GM19193 (cell line): ENCODE results near the gene OR7C1.
"Not testable (repeated sequence)": the region's sequence is repeated elsewhere in the genome, so short reads cannot be mapped to it uniquely, and the experiment has no call there.

ENCODE experiments used
- POLR2A ChIP-seq: IDR thresholded peaks from 4 replicates; pipeline ENCODE4 v1.6.1; 2011; ENCODE audit not compliant: insufficient read depth, insufficient read length; ENCODE audit errors: extremely low read depth

Gene OR7C1

GRCh38 chr19:14804765-14805164, 30.2 kb downstream of the OR7C1 start:
- no peak for TF ChIP-seq POLR2A

DNA sequence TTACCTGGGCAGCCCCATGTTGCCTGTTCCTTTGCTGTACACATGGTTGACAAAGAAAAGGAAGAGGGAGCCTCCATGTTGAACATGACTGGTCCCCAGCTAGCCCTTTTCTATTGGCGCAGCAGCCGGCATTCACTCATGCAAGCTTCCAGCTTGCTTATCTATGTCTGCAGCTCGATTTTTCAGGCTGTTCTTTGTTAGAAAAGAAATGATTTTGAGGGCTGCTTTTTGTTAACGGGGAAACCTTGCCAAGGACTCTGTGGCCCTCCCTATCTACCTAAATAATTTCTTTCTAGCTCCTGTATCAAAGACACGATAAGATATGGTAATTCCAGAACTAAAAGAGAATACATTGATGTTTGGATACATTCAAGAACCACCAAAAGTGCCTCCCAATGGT, 36.2 kb downstream of the OR7C1 start:
- no peak for TF ChIP-seq POLR2A

DNA sequence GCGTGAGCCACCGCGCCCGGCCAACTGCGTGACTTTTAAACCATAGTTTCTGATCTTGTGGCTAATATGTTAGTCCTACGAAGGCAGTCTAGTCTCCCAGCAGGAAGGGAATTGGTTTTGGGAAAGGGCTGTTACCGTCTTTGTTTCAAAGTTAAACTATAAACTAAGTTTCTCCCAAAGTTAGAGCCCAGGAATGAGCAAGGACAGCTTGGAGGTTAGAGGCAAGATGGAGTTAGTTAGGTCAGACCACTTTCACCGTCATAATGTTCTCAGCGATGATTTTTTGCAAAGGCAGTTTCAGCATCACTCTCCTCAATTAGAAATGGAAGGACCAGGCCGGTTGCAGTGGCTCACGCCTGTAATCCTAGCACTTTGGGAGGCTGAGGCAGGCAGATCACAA, 39.0 kb downstream of the OR7C1 start:
- TF ChIP-seq POLR2A = no peak

DNA sequence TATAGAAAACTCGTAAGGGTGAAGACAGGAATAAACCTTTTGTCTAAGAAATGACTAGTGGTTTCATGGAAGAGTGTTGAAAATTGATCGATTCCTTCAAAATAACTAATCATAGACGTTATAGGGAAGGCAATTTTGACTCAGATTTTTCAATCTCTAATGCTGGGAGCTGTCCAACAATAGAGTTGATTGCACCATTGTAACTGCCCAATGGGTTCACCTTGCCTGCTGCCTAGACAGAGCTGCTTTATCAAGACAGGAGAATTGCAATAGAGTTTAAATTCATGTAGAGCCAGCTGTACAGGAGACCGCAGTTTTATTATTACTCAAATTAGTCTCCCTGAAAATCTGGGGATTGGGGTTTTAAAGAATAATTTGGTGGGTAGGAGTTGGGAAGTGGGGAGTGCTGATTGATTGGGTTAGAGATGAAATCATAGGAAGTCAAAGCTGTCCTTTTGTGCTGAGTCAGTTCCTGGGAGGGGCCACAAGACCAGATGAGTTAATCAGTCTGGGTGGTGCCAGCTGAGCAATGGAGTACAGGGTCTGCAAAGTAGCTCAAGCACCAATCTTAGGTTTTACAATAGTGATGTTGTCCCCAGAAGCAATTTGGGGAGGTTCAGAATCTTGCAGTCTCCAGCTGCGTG, 39.8 kb downstream of the OR7C1 start:
- TF ChIP-seq POLR2A = no peak

DNA sequence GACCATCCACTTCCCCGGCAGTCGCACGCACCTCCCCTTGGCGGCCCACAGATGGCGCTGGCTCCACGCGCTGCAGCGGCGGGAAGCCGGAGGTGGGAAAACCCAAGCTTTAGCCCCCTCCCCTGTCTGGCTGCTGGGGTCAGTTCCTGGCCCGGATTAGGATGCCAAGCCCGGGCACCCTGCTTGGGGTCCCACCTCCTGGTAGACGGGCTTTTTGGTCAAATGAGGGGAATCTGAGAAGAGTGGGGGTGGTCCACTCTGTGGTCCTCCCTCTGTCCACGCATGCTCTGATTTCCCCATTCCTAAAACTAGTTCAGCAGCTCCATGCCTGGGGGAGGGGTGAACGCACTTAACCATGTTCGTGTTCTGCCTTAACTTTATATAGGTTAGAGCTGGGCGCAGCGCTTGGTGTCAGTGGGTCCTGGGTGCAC, 48.5 kb downstream of the OR7C1 start:
- TF ChIP-seq POLR2A = no peak

GRCh38 chr19:14782626-14783409, 52.2 kb downstream of the OR7C1 start:
- no peak for TF ChIP-seq POLR2A

DNA sequence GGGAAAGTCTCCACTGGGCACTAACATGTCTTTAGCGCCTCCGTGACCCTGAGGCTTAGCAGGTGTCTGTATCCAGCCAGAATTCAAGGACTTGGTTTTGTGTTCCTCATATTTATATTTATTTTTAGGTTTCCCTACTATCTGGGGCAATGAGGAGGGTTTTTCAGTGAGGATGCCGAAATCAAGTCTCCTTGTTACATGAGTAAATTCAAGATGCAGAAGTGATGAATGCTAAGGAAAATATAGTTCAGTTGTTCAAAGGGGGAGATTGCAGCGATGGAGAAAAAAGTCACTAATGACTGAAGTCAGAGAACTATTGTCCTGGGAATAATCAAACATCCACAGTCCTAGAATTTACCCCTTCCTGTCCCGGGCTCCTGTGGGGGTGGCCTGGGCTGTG, 55.8 kb downstream of the OR7C1 start:
- no peak for TF ChIP-seq POLR2A

DNA sequence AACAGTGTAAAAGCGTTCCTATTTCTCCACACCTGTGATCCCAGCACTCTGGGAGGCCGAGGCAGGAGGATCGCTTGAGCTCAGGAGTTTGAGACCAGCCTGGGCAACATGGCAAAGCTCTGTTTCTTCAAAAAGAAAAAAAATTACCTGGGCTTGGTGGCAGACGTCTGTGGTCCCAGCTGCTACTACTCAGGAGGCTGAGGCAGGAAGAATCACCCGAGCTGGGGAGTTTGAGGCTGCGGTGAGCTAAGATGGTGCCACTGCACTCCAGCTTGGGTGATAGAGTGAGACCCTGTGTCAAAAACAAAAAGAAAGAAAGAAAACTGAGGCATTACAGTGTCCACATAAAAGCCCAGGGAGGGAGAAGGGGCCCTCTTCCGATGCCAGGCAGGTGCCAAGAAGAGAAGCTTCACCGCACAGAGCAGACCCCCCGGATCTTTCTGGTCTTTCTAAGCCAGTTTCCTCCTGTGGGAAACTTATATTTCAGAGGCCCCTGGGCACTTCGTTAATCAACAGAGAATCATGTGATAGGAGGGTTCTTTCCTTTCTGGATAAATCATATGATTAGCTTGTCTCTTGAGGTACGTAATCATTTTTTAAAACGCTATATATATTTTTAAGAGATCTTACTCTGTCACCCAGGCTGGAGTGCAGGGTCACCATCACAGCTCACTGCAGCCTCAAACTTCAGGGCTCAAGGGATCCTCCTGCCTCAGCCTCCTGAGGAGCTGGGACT, 56.7 kb downstream of the OR7C1 start, which contains the start of gene ADGRE2:
ADGRE2 (minus strand) TSS at position 451 of the 736 bp plus-strand sequence. CDS start 1,804 bp downstream, outside the sequence.
- not testable (repeated sequence) for TF ChIP-seq POLR2A

DNA sequence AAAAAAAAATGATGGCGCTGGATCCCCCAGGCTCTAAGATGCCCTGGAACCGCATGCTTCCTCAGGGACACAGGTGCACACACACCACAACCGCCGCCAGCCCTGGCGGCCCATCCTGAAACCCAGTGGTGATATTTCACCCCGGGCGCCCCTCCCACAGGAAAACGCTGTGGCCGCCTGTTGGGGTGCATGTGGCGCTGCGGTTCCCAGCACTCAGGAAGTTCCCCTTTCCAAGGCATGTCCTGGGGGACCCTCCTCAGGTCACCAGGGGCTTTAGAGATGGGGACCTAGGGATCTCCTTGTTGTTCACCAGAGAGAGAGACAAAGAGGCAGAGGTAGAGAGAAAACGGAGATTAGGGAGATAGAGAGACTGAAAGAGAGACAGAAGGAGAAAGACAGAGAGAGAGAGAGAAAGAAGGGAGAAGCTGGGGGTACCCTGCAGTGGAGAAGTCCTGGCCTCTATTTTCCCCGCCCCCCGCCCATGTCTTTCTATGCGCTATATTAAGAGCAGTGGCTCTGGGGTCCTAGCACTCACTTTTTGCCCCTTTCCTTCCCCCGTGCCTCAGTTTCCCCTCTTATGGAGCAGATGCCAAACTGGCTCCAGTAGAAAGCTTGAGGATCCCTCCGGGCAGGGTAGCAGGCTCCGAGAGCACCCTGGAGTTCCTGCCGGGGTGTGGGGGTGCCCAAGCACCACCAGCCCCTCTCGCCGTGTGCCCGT, 59.0 kb downstream of the OR7C1 start:
- TF ChIP-seq POLR2A = no peak

GRCh38 chr19:14774373-14774772, 60.6 kb downstream of the OR7C1 start:
- TF ChIP-seq POLR2A = no peak

DNA sequence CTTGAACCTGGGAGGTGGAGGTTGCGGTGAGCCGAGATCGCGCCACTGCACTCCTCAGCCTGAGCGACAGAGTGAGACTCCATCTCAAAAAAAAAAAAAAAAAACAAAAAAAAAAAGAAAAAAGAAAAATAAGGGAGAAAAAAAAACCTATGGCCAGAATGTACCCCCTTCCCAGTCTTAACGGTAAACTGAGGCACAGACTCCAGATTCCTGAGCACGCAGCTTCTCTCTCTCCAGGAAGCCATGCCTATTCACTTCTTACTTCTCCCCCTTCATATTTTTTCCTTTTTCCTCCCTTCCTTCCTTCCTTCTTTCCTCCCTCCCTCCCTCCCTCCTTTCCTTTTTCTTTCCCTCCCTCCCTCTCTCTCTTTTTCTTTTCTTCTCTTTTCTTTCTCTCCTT, 62.0 kb downstream of the OR7C1 start:
- no peak for TF ChIP-seq POLR2A

DNA sequence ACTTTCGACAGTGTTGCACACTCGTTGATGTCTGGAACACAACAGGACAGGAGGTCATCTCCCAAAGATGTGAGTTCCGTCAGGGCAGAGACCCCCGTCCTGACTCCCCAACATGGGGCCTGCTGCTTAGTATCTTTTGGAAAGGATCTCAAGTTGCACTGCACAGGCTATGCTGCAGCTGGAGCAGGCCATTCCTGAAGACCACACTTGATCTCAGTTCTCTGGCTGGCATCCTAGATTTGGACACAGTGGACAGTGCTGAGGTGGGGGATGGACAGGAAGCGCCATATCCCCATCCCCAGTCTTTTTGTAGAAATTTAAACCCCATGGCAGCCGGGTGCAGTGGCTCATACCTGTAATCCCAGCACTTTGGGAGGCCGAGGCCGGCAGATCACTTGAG, 62.5 kb downstream of the OR7C1 start:
- no peak for TF ChIP-seq POLR2A

DNA sequence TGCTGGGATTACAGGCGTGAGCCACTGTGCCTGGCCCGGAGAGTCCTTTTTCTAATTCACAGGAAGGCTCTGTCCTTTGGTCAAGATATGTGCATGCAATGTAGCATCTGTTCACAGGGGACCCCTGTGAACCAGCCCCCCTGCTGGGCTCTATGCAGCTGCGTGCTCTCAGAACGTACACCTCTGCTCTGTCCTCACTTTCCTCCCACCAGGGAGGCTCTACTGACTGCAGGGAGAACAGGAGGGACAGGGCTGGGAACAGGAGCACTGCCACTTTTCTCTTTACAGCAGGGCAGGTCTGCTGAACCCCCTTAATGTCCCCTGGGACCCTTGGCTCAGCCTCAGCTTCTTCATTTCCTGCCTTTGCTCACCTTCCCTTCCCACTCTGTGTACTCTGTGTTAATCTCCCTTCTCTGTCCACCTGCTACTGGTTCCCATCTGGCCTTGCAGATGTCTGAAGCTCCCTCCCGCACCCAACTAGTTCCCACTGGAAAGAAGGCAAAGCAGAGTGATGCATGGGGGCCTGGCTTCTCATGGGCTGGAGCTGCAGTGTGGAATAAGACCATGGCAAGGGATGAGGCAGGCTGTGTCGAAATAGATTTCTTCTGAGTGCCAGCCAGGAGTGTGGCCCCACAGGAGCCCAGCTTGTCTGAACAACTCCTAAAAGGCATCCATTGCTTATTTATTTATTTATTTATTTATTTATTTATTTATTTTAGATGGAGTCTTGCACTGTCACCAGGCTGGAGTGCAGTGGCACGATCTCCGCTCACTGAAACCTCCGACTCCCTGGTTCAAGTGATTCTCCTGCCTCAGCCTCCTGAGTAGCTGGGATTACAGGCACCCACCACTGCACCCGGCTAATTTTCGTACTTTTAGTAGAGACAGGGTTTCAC, 63.8 kb downstream of the OR7C1 start:
- TF ChIP-seq POLR2A = no peak

- no peak for TF ChIP-seq POLR2A
These were observed 64.8 kb downstream of the OR7C1 start for GRCh38 chr19:14770136-14770535.
